Adipose tissue (tissue), 3 donors: ENCODE results near the gene PSMD9. TPM values are rescaled to one million over a fixed set of nuclear protein-coding genes. Genes with fewer than 3 reads are reported as not detected.
A peak's percentile ranks its signal among the peaks of the same experiment; 100 is the strongest.
"Not testable (repeated sequence)": the region's sequence is repeated elsewhere in the genome, so short reads cannot be mapped to it uniquely, and the experiment has no call there.

Experiments
- H3K27ac ChIP-seq: one replicate; pipeline ENCODE4 v1.5.1; 2013; ENCODE audit warnings: low read depth, low read length
- WGBS, 3 donors: extraction: QIAGEN DNeasy Blood & Tissue Kit; methylation state at CpG; one replicate each; pipeline ENCODE4 v1.1.7; 2013; 5-methylcytosine and 5-hydroxymethylcytosine counted together
- polyA plus RNA-seq, 3 donors: library from polyadenylated mRNA; stranded (reverse); fragments of 200-250 nt; gene quantifications; one replicate each; pipeline ENCODE4 v1.2.3, GENCODE V29; 2013
- donor health status: healthy with polysubstance abuse.
- donor health status: Bipolar disorder and iron deficiency.
- donor health status: healthy.

Gene PSMD9
- polyA plus RNA-seq, 3 donors: 68.6 to 95.9 (median 77.6) TPM

DNA sequence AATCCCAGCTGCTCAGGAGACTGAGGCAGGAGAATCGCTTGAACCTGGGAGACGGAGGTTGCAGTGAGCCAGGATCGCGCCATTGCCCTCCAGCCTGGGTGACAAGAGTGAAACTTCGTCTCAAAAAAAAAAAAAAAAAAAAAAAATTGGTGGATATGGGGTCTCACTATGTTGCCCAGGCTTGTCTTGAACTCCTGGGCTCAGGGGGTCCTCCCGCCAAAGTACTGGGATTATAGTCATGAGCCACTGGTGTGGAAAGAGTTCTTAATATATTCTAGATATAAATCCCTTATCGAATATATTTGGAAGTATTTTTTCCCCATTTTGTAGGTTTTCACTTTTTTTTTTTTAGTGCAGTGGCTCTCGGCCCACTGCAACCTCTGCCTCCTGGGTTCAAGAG lies 19.4 kb upstream of the PSMD9 start:
- H3K27ac ChIP-seq: not testable (repeated sequence)
- WGBS, 3 donors: 94 to 96% (median 95%) methylated on average over 7 to 8 of the region's 8 CpGs

DNA sequence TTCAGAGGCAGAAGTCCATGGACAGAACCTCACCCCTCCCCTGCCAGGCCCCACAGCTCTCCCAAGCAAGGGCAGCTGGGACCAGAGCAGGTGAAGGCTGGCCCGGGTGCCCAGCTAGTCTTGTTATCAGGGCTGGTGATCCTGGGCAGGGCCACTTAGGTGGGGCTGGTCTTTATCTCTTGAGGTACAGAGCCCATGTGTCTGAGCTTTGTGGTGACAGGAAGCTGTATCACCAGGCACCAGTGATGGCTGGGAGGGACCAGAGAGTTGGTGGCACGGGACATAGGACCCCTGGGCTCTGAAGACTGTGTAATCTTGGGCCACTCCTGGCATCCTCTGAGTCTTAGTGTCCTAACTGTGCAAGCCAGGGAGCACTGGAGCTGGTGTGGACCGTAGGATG lies 17.1 kb upstream of the PSMD9 start:
- 57 to 83% (median 66%) methylated on average over 3 of the region's 3 CpGs for WGBS, 3 donors
- H3K27ac ChIP-seq: no peak overlapping the region

DNA sequence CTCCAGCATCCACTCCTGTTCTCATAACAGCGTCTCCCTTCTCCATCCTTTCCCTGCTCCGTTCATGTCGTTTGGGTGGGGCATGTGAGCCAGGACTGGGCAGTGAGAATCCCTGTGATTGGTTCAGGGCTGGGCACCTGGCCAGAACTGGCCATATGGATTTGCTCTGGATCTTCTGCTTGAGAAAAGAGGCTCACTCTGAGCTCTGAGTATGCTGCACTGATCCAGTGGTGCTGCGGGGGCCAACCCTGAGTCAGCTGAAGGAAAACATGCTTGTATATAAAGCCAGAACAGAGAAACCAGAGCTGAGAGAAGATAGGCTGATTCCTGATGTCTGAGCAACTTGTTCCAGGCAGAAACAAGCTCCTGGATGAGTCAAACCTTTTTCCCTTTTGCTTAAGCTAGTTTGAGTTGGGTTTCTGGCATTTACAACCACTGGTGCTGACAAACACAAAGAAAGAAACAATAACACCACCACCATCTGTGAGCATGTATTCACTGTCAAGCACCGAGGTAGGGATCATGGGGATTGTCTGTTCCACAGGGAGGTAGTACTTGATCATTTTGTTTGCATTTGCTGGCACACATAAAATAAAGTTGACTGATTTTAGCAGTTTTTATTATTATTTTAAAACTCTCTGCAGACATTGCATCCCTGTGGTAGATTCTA lies 15.9 kb upstream of the PSMD9 start:
- H3K27ac ChIP-seq: no peak overlapping the region

DNA sequence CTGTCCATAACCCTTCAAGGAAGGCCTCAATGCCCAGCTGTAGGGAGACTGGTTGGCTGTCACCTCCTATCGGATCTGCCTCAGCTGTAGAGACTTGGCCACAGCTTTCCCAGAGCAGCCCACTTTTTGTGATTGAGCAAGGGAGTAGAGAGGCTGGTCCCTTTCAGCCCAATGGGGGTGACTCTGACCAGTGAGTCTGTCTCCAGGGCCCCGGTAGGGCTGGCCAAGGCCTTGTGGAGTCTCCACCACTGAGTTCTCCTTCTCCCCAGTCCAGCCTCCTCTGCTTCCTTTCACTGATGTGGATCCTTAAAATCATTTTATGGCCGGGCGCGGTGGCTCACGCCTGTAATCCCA lies 15.4 kb upstream of the PSMD9 start:
- 83 to 91% (median 88%) methylated on average over 6 of the region's 6 CpGs for WGBS, 3 donors
- H3K27ac ChIP-seq: no peak overlapping the region

More for the DNA sequence above, 15.9 kb upstream of the PSMD9 start:
- 45 to 61% (median 49%) methylated on average over 5 of the region's 5 CpGs for WGBS, 3 donors

DNA sequence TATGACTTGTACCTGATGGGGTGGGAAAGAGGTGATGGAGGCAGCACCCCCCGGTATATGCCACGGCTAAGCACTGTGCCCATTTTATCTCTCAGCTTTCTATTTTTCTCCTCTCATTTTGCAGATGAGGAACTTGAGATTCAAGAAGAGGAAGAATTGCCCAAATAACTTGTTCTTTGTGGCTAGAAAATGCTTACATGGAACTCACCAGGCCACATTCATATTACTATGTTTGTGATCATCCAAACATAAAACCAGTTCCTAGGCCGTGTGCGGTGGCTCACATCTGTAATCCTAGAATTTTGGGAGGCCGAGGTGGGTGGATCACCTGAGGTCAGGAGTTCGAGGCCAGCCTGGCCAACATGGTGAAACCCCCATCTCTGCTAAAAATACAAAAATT lies 14.5 kb upstream of the PSMD9 start:
- 62 to 94% (median 66%) methylated on average over 6 of the region's 6 CpGs for WGBS, 3 donors

DNA sequence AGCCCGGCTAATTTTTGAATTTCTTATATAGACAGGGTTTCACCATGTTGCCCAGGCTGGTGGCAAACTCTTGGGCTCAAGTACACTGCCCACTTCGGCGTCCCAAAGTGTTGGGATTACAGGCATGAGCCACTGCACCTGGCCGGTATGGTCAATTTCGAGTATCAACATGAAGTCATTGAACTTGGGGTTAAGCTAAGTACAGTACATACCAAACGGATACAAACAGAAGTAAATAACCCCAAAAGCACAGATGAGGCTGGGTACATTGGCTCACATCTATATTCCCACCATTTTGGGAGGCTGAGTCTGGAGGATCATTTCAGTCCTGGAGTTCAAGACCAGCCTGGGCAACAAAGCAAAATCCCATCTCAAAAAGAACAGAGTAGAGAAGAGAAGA lies 13.0 kb upstream of the PSMD9 start:
- WGBS, 3 donors: 87 to 91% (median 88%) methylated on average over 6 of the region's 6 CpGs
- H3K27ac ChIP-seq: no peak overlapping the region

More for the DNA sequence above, 14.5 kb upstream of the PSMD9 start:
- no peak overlapping the region for H3K27ac ChIP-seq

DNA sequence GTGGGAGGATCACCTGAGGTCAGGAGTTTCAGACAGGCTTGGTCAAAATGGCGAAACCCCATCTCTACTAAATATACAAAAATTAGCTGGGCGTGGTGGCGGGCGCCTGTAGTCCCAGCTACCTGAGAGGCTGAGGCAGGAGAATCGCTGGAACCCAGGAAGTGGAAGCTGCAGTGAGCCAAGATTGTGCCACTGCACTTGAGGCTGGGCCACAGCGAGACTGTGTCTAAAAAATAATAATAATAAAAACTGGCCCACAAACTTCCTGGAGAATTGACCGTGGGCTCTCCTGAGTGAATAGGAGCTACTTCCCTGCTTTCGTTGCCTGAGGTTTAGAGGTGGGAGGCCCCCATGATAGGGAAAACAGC lies 12.5 kb upstream of the PSMD9 start:
- WGBS, 3 donors: 78 to 93% (median 83%) methylated on average over 8 of the region's 8 CpGs
- H3K27ac ChIP-seq: not testable (repeated sequence)

DNA sequence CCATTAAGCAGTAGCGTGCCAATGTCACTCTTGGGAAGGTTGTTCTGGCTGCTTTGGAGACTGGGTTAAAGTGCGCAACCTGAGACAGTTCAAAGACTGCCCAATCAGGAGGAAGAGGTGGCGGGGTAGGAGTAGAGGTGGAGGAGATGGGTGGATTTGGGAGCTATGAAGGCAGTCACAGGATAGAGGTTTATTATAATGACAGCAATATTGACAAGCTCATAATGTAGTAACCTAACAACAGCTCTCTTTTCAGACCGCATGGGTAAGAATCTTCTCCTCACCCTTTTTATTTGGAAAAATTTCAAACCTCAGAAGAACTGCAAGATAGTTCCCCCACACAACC lies 5.3 kb upstream of the PSMD9 start:
- 62 to 71% (median 66%) methylated on average over 4 of the region's 4 CpGs for WGBS, 3 donors
- no peak overlapping the region for H3K27ac ChIP-seq

DNA sequence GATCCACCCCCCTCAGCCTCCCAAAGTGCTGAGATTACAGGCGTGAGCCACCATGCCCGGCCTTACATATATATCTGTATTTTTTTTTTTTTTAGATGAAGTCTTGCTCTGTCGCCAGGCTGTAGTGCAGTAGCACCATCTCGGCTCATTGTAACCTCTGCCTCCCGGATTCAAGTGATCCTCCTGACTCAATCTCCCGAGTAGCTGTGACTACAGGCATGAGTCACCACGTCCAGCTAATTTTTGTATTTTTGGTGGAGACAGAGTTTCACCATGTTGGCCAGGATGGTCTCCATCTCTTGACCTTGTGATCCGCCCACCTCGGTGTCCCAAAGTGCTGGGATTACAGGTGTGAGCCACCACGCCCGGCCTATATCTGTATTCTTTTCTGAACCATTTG lies 3.5 kb upstream of the PSMD9 start:
- H3K27ac ChIP-seq: not testable (repeated sequence)
- WGBS, 3 donors: 86 to 87% (median 86%) methylated on average over 11 of the region's 11 CpGs

DNA sequence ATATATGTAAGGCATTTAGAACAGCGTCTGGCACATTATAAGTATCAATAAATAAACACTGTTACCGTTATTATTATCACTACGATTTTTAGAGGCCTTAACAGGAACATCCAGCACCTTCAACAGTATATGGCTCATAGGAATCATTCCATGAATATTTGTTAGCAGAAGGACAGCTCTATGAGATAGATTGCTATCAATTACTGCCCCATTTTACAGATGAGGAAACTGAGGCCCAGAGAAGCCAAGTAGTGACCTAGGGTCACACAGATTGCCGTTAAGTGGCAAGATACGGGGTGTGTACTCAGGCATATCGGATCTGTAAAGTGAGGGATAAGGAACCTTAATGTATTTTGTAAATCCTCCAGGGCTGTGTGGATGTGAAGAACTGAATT lies 510 bp upstream of the PSMD9 start:
- 47 to 61% (median 52%) methylated on average over 6 of the region's 6 CpGs for WGBS, 3 donors
- H3K27ac ChIP-seq: peak overlapping the region; percentile 65

DNA sequence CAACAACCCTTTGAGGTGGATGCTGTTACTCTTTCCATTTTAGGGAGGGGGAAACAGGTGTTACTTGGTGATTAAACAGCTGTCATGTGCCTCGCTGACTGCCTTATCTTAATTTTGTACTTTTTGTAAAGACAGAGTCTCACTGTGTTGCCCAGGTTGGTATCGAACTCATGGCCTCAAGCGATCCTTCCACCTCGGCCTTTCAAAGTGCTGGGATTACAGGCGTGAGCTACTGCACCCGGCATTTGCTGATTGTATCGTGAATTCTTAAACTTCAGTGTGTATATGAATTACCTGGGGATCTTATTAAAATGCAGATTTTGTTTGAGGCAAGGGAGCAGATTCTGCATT lies 659 bp downstream of the PSMD9 start:
- no peak overlapping the region for H3K27ac ChIP-seq
- WGBS, 3 donors: 2 to 3% (median 3%) methylated on average over 7 of the region's 7 CpGs

DNA sequence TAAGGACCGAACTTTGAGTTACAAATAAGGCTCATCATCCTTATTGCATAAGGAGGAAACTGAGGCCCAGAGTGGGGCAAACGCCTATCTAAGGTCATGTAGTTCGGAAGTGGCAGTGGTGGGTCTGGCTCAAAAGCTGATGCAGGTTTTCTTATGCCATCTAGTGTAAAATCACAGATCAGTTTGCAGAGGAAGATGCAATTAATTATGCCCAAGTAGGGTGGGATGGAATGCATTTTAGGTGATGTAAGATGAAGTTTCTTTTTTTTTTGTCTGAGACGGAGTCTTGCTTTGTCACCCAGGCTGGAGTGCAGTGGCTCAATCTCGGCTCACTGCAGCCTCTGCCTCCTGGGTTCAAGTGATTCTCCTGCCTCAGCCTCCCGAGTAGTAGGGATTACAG lies 1.1 kb downstream of the PSMD9 start:
- not testable (repeated sequence) for H3K27ac ChIP-seq
- WGBS, 3 donors: 37 to 41% (median 39%) methylated on average over 6 of the region's 6 CpGs

DNA sequence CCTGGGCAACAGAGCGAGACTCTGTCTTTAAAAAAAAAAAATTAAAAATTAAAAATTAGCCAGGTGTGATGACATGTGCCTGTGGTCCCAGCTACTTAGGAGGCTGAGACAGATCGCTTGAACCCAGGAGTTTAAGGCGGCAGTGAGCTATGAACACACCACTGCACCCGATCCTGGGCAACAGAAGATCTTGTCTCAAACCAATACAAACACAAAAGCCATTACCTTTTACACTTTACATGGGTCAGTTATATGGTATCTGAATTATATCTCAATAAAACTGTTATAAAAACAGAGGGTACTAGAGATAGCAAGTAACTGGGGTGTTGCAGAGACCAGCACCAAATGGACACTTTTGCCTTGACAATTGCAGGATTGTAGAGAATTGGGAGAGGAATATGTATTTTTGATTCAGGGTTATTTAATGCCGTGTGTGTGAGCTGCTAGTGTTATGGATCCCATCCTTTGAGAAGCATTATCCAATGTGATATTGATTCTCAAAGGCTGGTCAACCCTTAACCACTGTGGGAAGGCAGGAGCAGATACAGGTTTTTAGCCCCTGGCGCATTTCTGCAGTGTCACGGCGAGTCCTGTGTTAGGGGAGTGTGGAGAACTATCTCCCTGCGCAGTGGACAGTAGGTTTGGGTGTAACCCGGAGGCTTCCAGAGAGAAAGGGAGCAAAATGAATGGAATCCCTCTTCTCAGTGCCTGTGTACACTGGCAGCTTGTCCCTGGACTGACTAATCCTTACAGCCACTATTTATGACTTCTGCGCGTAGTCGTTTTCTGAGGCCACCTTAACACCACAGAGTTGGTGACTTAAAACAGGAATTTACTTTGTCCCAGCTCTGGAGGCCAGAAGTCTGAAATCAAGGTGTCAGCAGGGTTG lies 4.3 kb downstream of the PSMD9 start:
- no peak overlapping the region for H3K27ac ChIP-seq
- WGBS, 3 donors: 81 to 92% (median 85%) methylated on average over 13 of the region's 13 CpGs

DNA sequence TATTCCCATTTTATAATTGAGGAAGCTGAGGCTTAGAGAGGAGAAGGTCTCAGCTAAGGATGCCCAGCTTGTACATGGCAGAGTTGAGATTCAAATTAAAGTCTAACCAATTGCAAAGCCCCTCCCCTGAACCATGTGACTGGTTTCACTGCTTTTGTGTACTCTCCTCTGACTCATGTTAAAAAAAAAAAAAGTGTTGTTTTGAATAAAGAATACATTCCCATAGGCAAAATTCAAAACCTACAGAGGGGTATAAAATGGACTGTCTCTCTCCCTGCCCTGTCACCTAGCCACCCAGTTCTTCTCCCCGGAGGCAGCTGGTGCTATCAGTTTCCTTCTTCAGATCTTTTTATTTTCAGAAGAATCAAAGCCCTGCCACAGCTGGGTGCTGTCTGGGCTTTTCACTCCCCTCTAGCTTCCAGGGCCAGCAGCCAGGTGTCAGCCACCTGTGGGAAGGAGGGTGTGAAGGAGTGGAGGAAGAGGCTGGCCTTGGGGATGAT lies 5.4 kb downstream of the PSMD9 start:
- 25 to 72% (median 59%) methylated on average over 1 of the region's 1 CpG for WGBS, 3 donors
- no peak overlapping the region for H3K27ac ChIP-seq

DNA sequence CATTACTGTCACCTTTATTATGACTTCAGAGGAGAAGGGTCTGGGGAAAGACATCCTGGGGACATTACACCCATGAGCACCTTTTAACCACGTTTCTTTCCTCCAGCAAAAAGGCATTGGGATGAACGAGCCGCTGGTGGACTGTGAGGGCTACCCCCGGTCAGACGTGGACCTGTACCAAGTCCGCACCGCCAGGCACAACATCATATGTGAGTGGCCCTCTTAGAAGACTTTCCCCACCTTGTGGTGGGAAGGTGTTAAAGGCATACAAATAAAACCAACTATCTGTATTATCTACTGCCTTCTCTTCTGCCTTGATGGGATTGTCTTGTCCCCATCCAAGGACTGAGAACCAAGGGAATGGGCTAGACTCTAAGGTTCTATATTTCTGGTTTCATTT lies 6.0 kb downstream of the PSMD9 start:
- H3K27ac ChIP-seq: no peak overlapping the region
- 54 to 63% (median 59%) methylated on average over 7 of the region's 7 CpGs for WGBS, 3 donors

DNA sequence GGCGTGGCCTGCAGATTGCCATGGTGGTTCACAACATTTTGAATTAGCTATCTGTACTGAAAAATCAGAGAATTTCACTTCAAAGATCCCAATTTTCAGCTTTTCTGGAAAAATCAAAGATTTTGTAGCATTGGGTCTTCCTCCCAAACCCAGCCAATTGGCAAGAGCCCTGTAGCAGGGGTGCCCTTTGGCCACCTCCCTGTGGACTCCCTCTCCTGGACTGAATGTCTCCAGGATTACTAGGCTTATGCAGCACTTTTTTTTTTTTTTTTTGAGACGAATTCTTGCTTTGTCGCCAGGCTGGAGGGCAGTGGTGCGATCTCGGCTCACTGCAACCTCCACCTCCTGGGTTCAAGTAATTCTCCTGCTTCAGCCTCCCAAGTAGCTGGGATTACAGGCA lies 9.7 kb downstream of the PSMD9 start:
- 65 to 89% (median 85%) methylated on average over 5 of the region's 5 CpGs for WGBS, 3 donors

DNA sequence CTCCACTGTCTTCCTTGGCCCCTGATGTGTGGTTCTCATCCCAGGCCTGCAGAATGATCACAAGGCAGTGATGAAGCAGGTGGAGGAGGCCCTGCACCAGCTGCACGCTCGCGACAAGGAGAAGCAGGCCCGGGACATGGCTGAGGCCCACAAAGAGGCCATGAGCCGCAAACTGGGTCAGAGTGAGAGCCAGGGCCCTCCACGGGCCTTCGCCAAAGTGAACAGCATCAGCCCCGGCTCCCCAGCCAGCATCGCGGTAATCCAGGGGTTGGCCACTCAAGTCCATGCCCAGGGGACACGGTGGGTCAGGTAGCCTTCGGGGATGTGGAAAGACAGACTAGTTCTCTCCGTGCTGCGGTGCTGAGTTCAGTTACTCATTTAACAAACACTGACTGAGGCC lies 11.0 kb downstream of the PSMD9 start:
- 93 to 96% (median 96%) methylated on average over 14 of the region's 14 CpGs for WGBS, 3 donors
- no peak overlapping the region for H3K27ac ChIP-seq

More for the DNA sequence above, 9.7 kb downstream of the PSMD9 start:
- H3K27ac ChIP-seq: no peak overlapping the region

DNA sequence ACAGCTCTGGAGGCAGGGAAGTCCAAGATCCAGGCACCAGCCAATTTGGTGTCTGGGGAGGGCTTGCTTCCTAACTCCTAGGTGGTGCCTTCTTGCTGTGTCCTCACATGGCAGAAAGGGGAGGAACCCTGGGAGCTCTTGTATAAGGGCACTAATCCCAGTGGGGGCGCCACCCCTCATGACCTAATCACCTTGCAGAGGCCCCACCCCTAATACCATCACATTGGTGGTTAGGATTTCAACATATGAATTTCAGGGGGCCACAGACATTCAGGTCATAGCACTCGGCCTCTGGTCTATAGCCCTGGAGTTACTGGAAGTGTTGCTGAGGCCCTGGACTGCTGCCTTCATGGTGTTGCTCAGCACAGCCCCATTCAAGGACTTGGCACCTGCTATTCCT lies 14.6 kb downstream of the PSMD9 start:
- 82 to 96% (median 87%) methylated on average over 2 of the region's 2 CpGs for WGBS, 3 donors
- no peak overlapping the region for H3K27ac ChIP-seq

DNA sequence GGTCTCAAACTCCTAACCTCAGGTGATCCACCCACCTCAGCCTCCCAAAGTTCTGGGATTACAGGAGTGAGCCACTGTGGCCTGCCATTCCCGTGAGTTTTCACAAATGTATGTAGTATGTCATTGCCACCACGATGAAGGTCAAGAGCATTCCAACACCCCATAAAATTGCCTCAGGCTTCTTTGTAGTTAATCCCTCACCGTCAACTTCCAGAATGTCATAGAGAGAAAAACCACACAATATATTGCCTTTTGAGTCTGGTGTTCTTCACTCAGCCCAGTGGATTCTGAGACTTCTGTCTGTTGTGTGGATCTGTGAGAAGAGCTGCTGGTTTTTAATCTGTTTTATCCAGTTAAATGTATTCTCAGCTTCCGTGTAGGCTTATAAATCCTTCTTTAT lies 17.2 kb downstream of the PSMD9 start:
- WGBS, 3 donors: 78 to 91% (median 81%) methylated on average over 4 of the region's 4 CpGs
- no peak overlapping the region for H3K27ac ChIP-seq

DNA sequence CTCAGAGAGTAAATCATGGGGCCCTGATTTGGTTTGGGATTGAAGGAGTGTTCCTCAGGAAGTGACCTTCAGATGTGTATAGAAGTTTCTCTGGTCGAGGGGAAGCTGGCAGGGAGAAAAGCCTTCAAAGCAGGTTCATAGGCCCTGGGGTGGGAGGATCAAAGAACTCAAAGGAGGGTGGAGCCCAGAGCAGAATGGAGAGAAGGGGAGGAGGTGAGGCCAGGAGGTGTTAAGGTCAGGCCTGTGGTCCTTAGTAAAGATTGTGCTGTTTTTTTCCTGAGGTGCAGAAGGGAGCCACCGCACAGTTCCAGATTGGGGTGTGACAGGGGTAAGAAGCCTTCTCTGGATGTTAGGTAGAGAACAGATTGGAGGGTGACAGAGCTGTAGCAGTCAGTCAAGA lies 20.1 kb downstream of the PSMD9 start:
- H3K27ac ChIP-seq: no peak overlapping the region
- whole genome bisulfite sequencing, 3 donors: 64 to 68% (median 66%) methylated on average over 2 of the region's 2 CpGs
